GM12878 (cell line): ENCODE data around the gene ANKMY1. TPM values are rescaled to one million over a fixed set of nuclear protein-coding genes. Genes with fewer than 3 reads are reported as not detected.
A peak's percentile ranks its signal among the peaks of the same experiment; 100 is the strongest.

Experiments used
- ATAC-seq: fragments of 200-7000 bp; cut with Tn5 transposase; 3 replicates; pipeline ENCODE4 v1.9.1; 2020; ENCODE audit warnings: mild to moderate bottlenecking, moderate library complexity
- BruUV-seq: library from RNA; stranded (reverse); fragments of 400-500 nt; replicated peaks from 2 replicates; lab custom pipeline; 2021; lab: Mats Ljungman, UMichigan
- CTCF ChIA-PET: fragments of 300-600 bp; sonication (Branson Sonifier 250); formaldehyde crosslinking; extraction: SDS; loops from one replicate; lab custom pipeline; 2021; ENCODE audit warnings: inconsistent platforms; lab: Yijun Ruan, JAX
- POLR2A ChIA-PET: fragments of 350-600 bp; formaldehyde crosslinking; extraction: SDS; loops from one replicate; lab custom pipeline; 2021; ENCODE audit warnings: inconsistent platforms; lab: Charles Lee
- RAD21 ChIA-PET: fragments of 300-600 bp; sonication (Branson Sonifier 250); formaldehyde crosslinking; loops from one replicate; lab custom pipeline; 2023; ENCODE audit warnings: antibody characterized with exemption; ENCODE audit not compliant: unreplicated experiment; lab: Charles Lee
- SMC1A ChIA-PET: fragments of 300-600 bp; sonication (Branson Sonifier 250); formaldehyde crosslinking; loops from one replicate; lab custom pipeline; 2023; ENCODE audit not compliant: unreplicated experiment, uncharacterized antibody; lab: Charles Lee
- DNase-seq: peaks from one replicate; pipeline ENCODE4 v3.0.0-alpha.2; 2011; ENCODE audit warnings: low read depth, low spot score
- FAIRE-seq: peaks from 3 replicates; lab custom pipeline; 2011; peaks lifted over from hg19 to GRCh38; lab: Jason Lieb, UNC
- H2AFZ ChIP-seq: 2 replicates; pipeline ENCODE4 v1.6.0; 2011; ENCODE audit warnings: low read depth, low read length, control low read depth; ENCODE audit not compliant: control insufficient read depth
- H3K27ac ChIP-seq: 2 replicates; pipeline ENCODE4 v1.5.1; 2011; ENCODE audit warnings: control low read depth; ENCODE audit not compliant: control insufficient read depth, insufficient read depth
- H3K27me3 ChIP-seq, 2 experiments: replicated peaks in 1 of 2; 2 replicates each; pipeline versions ENCODE4 v1.6.0 to v1.6.1; 2011; ENCODE audit warnings: low read length in 1 of 2; ENCODE audit not compliant: control insufficient read depth in 2 of 2, insufficient read depth in 2 of 2
- H3K36me3 ChIP-seq, 2 experiments: 2 replicates each; pipeline ENCODE4 v1.5.1; 2011; ENCODE audit warnings: low read length in 1 of 2; ENCODE audit not compliant: control insufficient read depth in 2 of 2, insufficient read depth in 2 of 2
- H3K4me1 ChIP-seq: 2 replicates; pipeline ENCODE4 v1.6.1; 2011; ENCODE audit warnings: mild to moderate bottlenecking, low read length, moderate library complexity, mixed read lengths; ENCODE audit not compliant: control insufficient read depth, insufficient read depth
- H3K4me2 ChIP-seq: 2 replicates; pipeline ENCODE4 v1.6.0; 2011; ENCODE audit warnings: control low read depth; ENCODE audit not compliant: control insufficient read depth, insufficient read depth
- H3K4me3 ChIP-seq: fragments of 200-600 bp; sonication (generic); 2 replicates; pipeline ENCODE4 v1.5.1; 2016
- H3K79me2 ChIP-seq: 2 replicates; pipeline ENCODE4 v1.6.0; 2011; ENCODE audit warnings: low read length; ENCODE audit not compliant: control insufficient read depth, insufficient read depth
- H3K9ac ChIP-seq: 2 replicates; pipeline ENCODE4 v1.8.0; 2011; ENCODE audit warnings: low read length, control low read depth, mixed read lengths; ENCODE audit not compliant: control insufficient read depth, insufficient read depth
- H3K9me3 ChIP-seq: replicated peaks from 3 replicates; pipeline ENCODE4 v1.5.1; 2011; ENCODE audit warnings: mild to moderate bottlenecking, low read length; ENCODE audit not compliant: control insufficient read depth, insufficient read depth
- H4K20me1 ChIP-seq: 2 replicates; pipeline ENCODE4 v1.6.0; 2011; ENCODE audit not compliant: control insufficient read depth, insufficient read depth
- CBFB ChIP-seq: IDR thresholded peaks from 2 replicates; pipeline ENCODE4 v1.6.1; 2016; ENCODE audit warnings: antibody characterized with exemption, low read depth
- CBX5 ChIP-seq: sonication (generic); IDR thresholded peaks from 2 replicates; pipeline ENCODE4 v1.6.1; 2016; ENCODE audit warnings: low read depth, moderate library complexity, mild to moderate bottlenecking, inconsistent platforms
- EED ChIP-seq: sonication (generic); IDR thresholded peaks from 2 replicates; pipeline ENCODE4 v1.6.1; 2016; ENCODE audit warnings: antibody characterized with exemption, low read depth
- IKZF1 ChIP-seq: fragments of 450-650 bp; conservative IDR thresholded peaks from 2 replicates; pipeline ENCODE4 v1.6.1; 2017; ENCODE audit warnings: antibody characterized with exemption, mild to moderate bottlenecking
- MAX ChIP-seq: IDR thresholded peaks from 2 replicates; pipeline ENCODE4 v1.6.1; 2012; ENCODE audit warnings: low read depth, low read length, improper control_type of control experiment
- PAX5 ChIP-seq: IDR thresholded peaks from 2 replicates; pipeline ENCODE4 v1.6.1; 2011; ENCODE audit warnings: low read depth, low read length, borderline replicate concordance
- POLR2A ChIP-seq: IDR thresholded peaks from 2 replicates; pipeline ENCODE4 v1.6.1; 2011; ENCODE audit warnings: low read depth, mild to moderate bottlenecking, low read length
- RAD51 ChIP-seq: fragments of 450-650 bp; IDR thresholded peaks from 2 replicates; pipeline ENCODE4 v1.6.1; 2016; ENCODE audit warnings: moderate library complexity, mild to moderate bottlenecking, inconsistent platforms
- SIN3A ChIP-seq: IDR thresholded peaks from 2 replicates; pipeline ENCODE4 v1.6.1; 2012; ENCODE audit warnings: low read depth, low read length, improper control_type of control experiment
- SKIL ChIP-seq: fragments of 450-650 bp; IDR thresholded peaks from 2 replicates; pipeline ENCODE4 v1.6.1; 2017; ENCODE audit warnings: mild to moderate bottlenecking, low read depth, inconsistent platforms; ENCODE audit not compliant: poor library complexity, severe bottlenecking
- ZBED1 ChIP-seq: IDR thresholded peaks from 2 replicates; pipeline ENCODE4 v1.6.1; 2016; ENCODE audit warnings: borderline replicate concordance
- WGBS: methylation state at CpG from one replicate; pipeline ENCODE4 v1.1.6; 2016; ENCODE audit warnings: low lambda C conversion rate; ENCODE audit not compliant: insufficient replicate concordance, insufficient coverage; ENCODE audit errors: missing lambda C conversion rate; 5-methylcytosine and 5-hydroxymethylcytosine counted together
- in situ Hi-C: fragments of 300-500 bp; cut with MboI; formaldehyde crosslinking; loops from 9 replicates; pipeline ENCODE4 v1.14.3; 2018; ENCODE audit warnings: mixed read lengths
- intact Hi-C: fragments of 100-400 bp; cut with micrococcal nuclease; formaldehyde crosslinking; loops from one replicate; pipeline ENCODE4 v1.14.2; 2022; ENCODE audit not compliant: unreplicated experiment
- polyA plus RNA-seq, 11 experiments: library from polyadenylated mRNA; depleted of rRNA in 4 of 11; unstranded in 6 of 11; stranded (reverse) in 5 of 11; fragments of >200 nt; fragmentation: Nextera tagmentation in 4 of 11; fragmentation: Illumina TruSeq in 1 of 11; extraction: Ambion mirVana in 4 of 11; extraction: Trizol in 1 of 11; gene quantifications; 1 replicate in 1 of 11; 2 replicates in 10 of 11; pipeline versions ENCODE4 v1.2.1 to v1.2.3, GENCODE V29; 2011 to 2016; ENCODE audit warnings: inconsistent platforms in 2 of 11, missing spikeins in 2 of 11, low read depth in 1 of 11
- total RNA-seq, 4 experiments: library from RNA; depleted of rRNA in 3 of 4; stranded (reverse); fragments of >200 nt in 3 of 4; fragmentation: Illumina TruSeq in 1 of 4; extraction: Trizol in 1 of 4; gene quantifications; 2 replicates each; pipeline versions ENCODE4 v1.2.1 to v1.2.3, GENCODE V29; 2013 to 2021
- TF ChIP-seq, protein P1 (sequence below): fragments of 450-650 bp; IDR thresholded peaks from 2 replicates; pipeline ENCODE4 v1.6.1; 2017; ENCODE audit warnings: mild to moderate bottlenecking, moderate library complexity

The ANKMY1 gene
- total and polyA plus RNA-seq, 10 of the 15 experiments (the other 5 are each of a cell fraction or from before 2014, with no cell fraction given): 1.1 to 15.3 (median 11.1) TPM

DNA sequence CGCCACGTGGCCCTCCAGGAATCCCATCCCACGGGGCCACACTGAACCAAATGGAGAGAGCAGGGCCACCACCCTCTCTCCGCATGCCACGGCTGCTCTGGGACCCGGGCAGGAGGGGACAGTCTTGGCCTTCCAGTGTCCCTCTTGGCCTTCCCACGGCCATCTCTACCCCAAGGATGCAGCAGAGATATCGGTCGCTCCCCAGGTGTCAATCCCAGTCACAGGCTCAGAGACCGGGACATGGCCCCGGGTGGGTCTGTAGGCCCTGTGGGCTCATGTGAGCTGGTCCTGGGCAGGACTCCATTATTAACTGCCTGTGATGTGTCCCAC lies 44.0 kb upstream of the ANKMY1 start:
- H3K9ac ChIP-seq: no peak overlapping the region
- H3K27me3 ChIP-seq: no peaks in the 10 kb centered on the region
- H3K79me2 ChIP-seq: no peaks in the 10 kb centered on the region
- H3K4me2 ChIP-seq: no peak overlapping the region
- no peaks in the 10 kb centered on the region for H4K20me1 ChIP-seq
- RAD21 ChIA-PET: no interaction called here
- 93% methylated on average over 11 of the region's 11 CpGs for WGBS
- intact Hi-C loops: no loop called here
- DNase-seq: no peak
- no peak for ATAC-seq
- CTCF ChIA-PET: interaction anchor here (1.2 kb wide), 1 partner anchor 13 kb away, joined by 6 read pairs; no protein-coding TSS in a partner anchor
- H2AFZ ChIP-seq: no peak overlapping the region
- peaks cover 0 to 11% of the 10 kb centered on the region in 2 experiments; a peak in 3 of 4 replicates for H3K36me3 ChIP-seq
- TF ChIP-seq CBX5 (no peak), EED (no peak), ZBED1 (no peak), POLR2A (peak; percentile 25; the same call in 1 of the 2 replicates), RAD51 (no peak), PAX5 (no peak)
- TF ChIP-seq, all 136 proteins: peak for 1
- no peaks in the 10 kb centered on the region for H3K4me1 ChIP-seq
- SMC1A ChIA-PET: no interaction called here
- FAIRE-seq: no peak
- in situ Hi-C loops: no loop called here
- no TSS peak for BruUV-seq
- no peaks in the 10 kb centered on the region for H3K9me3 ChIP-seq
- POLR2A ChIA-PET: no interaction called here
- H3K4me3 ChIP-seq: no peak overlapping the region
- H3K27ac ChIP-seq: no peak overlapping the region

- Histone ChIP-seq H3K4me2 (no peak overlapping the region), H3K27ac (no peak overlapping the region), H3K36me3 (peaks cover 0 to 11% of the 10 kb centered on the region in 2 experiments; a peak in 3 of 4 replicates), H4K20me1 (no peaks in the 10 kb centered on the region), H3K4me3 (no peak overlapping the region), H3K27me3 (no peaks in the 10 kb centered on the region), H3K79me2 (no peaks in the 10 kb centered on the region), H2AFZ (no peak overlapping the region), H3K9me3 (no peaks in the 10 kb centered on the region), H3K4me1 (no peaks in the 10 kb centered on the region), H3K9ac (no peak overlapping the region)
- POLR2A ChIA-PET: no interaction called here
- in situ Hi-C loops (no loop called here), intact Hi-C loops (no loop called here)
- WGBS: 91% methylated on average over 20 of the region's 20 CpGs
- no TSS peak for BruUV-seq
- CTCF ChIA-PET: no interaction called here
- ATAC-seq (no peak), FAIRE-seq (no peak), DNase-seq (no peak)
- no peak for TF ChIP-seq MAX
- no peak for TF ChIP-seq IKZF1
- no peak for TF ChIP-seq CBFB
- TF ChIP-seq, protein P1, sequence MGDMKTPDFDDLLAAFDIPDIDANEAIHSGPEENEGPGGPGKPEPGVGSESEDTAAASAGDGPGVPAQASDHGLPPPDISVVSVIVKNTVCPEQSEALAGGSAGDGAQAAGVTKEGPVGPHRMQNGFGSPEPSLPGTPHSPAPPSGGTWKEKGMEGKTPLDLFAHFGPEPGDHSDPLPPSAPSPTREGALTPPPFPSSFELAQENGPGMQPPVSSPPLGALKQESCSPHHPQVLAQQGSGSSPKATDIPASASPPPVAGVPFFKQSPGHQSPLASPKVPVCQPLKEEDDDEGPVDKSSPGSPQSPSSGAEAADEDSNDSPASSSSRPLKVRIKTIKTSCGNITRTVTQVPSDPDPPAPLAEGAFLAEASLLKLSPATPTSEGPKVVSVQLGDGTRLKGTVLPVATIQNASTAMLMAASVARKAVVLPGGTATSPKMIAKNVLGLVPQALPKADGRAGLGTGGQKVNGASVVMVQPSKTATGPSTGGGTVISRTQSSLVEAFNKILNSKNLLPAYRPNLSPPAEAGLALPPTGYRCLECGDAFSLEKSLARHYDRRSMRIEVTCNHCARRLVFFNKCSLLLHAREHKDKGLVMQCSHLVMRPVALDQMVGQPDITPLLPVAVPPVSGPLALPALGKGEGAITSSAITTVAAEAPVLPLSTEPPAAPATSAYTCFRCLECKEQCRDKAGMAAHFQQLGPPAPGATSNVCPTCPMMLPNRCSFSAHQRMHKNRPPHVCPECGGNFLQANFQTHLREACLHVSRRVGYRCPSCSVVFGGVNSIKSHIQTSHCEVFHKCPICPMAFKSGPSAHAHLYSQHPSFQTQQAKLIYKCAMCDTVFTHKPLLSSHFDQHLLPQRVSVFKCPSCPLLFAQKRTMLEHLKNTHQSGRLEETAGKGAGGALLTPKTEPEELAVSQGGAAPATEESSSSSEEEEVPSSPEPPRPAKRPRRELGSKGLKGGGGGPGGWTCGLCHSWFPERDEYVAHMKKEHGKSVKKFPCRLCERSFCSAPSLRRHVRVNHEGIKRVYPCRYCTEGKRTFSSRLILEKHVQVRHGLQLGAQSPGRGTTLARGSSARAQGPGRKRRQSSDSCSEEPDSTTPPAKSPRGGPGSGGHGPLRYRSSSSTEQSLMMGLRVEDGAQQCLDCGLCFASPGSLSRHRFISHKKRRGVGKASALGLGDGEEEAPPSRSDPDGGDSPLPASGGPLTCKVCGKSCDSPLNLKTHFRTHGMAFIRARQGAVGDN: no peak
- TF ChIP-seq ZBED1: no peak
- no peak for TF ChIP-seq SIN3A
- no peak for TF ChIP-seq SKIL
- RAD21 ChIA-PET: no interaction called here
- SMC1A ChIA-PET: no interaction called here
Observed at GRCh38 chr2:240601061-240601830, 43.5 kb upstream of the ANKMY1 start.
